Spleen (tissue), 11 donors: ENCODE measurements around the gene NOS1AP. TPM values are rescaled to one million over a fixed set of nuclear protein-coding genes. Genes with fewer than 3 reads are reported as not detected.

Source experiments
- DNase-seq: peaks from one replicate; pipeline ENCODE4 v3.0.0-alpha.2; 2020
- H3K27ac ChIP-seq, 8 donors: fragments of 200-600 bp; sonication (generic) in 7 of 8; 1 replicate in 4 of 8; 2 replicates in 4 of 8; pipeline versions ENCODE4 v1.5.0 to v1.8.0; 2016 to 2021; ENCODE audit warnings: inconsistent platforms in 4 of 8, mild to moderate bottlenecking in 4 of 8, moderate library complexity in 1 of 8
- H3K27me3 ChIP-seq, 7 donors: fragments of 200-600 bp; sonication (generic) in 6 of 7; replicated peaks in 1 of 7; 1 replicate in 4 of 7; 2 replicates in 3 of 7; pipeline versions ENCODE4 v1.5.0 to v1.8.0; 2016 to 2021; ENCODE audit warnings: inconsistent platforms in 3 of 7, mild to moderate bottlenecking in 1 of 7
- H3K36me3 ChIP-seq, 6 donors: fragments of 200-600 bp; sonication (generic) in 5 of 6; 1 replicate in 4 of 6; 2 replicates in 2 of 6; pipeline versions ENCODE4 v1.5.0 to v1.8.0; 2016 to 2021; ENCODE audit warnings: inconsistent platforms in 2 of 6
- H3K4me1 ChIP-seq, 6 donors: fragments of 200-600 bp; sonication (generic) in 5 of 6; 1 replicate in 3 of 6; 2 replicates in 3 of 6; pipeline versions ENCODE4 v1.5.0 to v1.8.0; 2016 to 2021; ENCODE audit warnings: inconsistent platforms in 3 of 6
- H3K4me3 ChIP-seq, 8 donors: fragments of 200-600 bp; sonication (generic) in 7 of 8; 1 replicate in 4 of 8; 2 replicates in 4 of 8; pipeline versions ENCODE4 v1.5.0 to v1.8.0; 2016 to 2021; ENCODE audit warnings: inconsistent platforms in 4 of 8, mild to moderate bottlenecking in 4 of 8, moderate library complexity in 2 of 8
- H3K9me3 ChIP-seq, 8 donors: fragments of 200-600 bp; sonication (generic) in 7 of 8; 1 replicate in 4 of 8; 2 replicates in 4 of 8; pipeline versions ENCODE4 v1.5.0 to v1.8.0; 2016 to 2021; ENCODE audit warnings: inconsistent platforms in 4 of 8
- CTCF ChIP-seq, 11 experiments: fragments of 200-600 bp in 7 of 11; fragments of 450-650 bp in 4 of 11; sonication (generic) in 4 of 11; IDR thresholded peaks in 8 of 11; conservative IDR thresholded peaks in 3 of 11; 1 replicate in 7 of 11; 2 replicates in 4 of 11; pipeline versions ENCODE4 v1.4.0 to v1.8.0; 2016 to 2021; ENCODE audit warnings: antibody characterized with exemption in 11 of 11, inconsistent platforms in 4 of 11, mild to moderate bottlenecking in 1 of 11
- POLR2A ChIP-seq, 3 donors: fragments of 450-650 bp; IDR thresholded peaks; one replicate each; pipeline ENCODE4 v1.5.1; 2017; ENCODE audit warnings: antibody characterized with exemption in 3 of 3, mild to moderate bottlenecking in 1 of 3
- POLR2AphosphoS5 ChIP-seq, 3 donors: sonication (generic); formaldehyde crosslinking; IDR thresholded peaks; one replicate each; pipeline ENCODE4 v1.5.1; 2017; ENCODE audit warnings: antibody characterized with exemption in 3 of 3
- WGBS, 5 donors: extraction: QIAGEN DNeasy Blood & Tissue Kit in 3 of 5; methylation state at CpG; one replicate each; pipeline versions ENCODE4 v1.1.5 to v1.1.7; 2013 to 2018; 5-methylcytosine and 5-hydroxymethylcytosine counted together
- intact Hi-C: fragments of 100-400 bp; cut with DNase I; formaldehyde crosslinking; loops from one replicate; pipeline ENCODE4 v1.15.0; 2023; ENCODE audit warnings: low total_unique reads
- polyA plus RNA-seq, 3 donors: library from polyadenylated mRNA; stranded (reverse); fragments of 200-250 nt; gene quantifications; one replicate each; pipeline ENCODE4 v1.2.1, GENCODE V29; 2013
- total RNA-seq, 7 donors: library from RNA; depleted of rRNA in 3 of 7; stranded (reverse); fragments of >200 nt in 3 of 7; fragmentation: NEBNext Ultra II Directional in 4 of 7; extraction: Animal tissue kit (Norgen Biotek cat#: 25700) in 4 of 7; gene quantifications; one replicate each; pipeline versions ENCODE4 v1.1.0 to v1.2.1, GENCODE V29; 2016 to 2021
- donor health status: healthy with polysubstance abuse.
- donor health status: DM: no; HTN: no; CAD: no; lungs with moderate emphysema.
- donor health status: DM: no; HTN: no; CAD: no.
- donor health status: Bipolar disorder and iron deficiency.
- donor health status: healthy.
- donor health status: DM: no; HTN: no; CAD: no.
- donor health status: DM: yes; HTN: yes; CAD: no.

Gene NOS1AP
- total and polyA plus RNA-seq, 10 donors, result 0.16 to 1.7 (median 0.60) TPM; not detected in 2

GRCh38 chr1:162357681-162358266 is 288.3 kb downstream of the NOS1AP start:
- no peak overlapping the region for H3K27ac ChIP-seq
- no peak for DNase-seq
- H3K36me3 ChIP-seq, result peaks cover 0 to 24% (median 0%) of the 10 kb centered on the region in 6 donors
- H3K4me1 ChIP-seq, result no peaks in the 10 kb centered on the region
- no peak overlapping the region for H3K4me3 ChIP-seq
- intact Hi-C loops, result no loop called here
- peaks cover 0 to 17% (median 0%) of the 10 kb centered on the region in 7 donors for H3K27me3 ChIP-seq
- TF ChIP-seq POLR2A (IDR thresholded peaks at IDR 0.05) (no peak), CTCF (IDR thresholded peaks at IDR 0.05 in 8 of 11, conservative IDR thresholded peaks at IDR 0.05 in 3 of 11) (peak in 6 of 11 experiments; percentile 11 to 46 (median 22))
- H3K9me3 ChIP-seq, result no peaks in the 10 kb centered on the region
- 41 to 59% (median 45%) methylated on average over 4 to 5 of the region's 5 CpGs for WGBS, 5 donors

- Histone ChIP-seq H3K27ac (no peak overlapping the region), H3K9me3 (no peaks in the 10 kb centered on the region), H3K27me3 (peaks cover 0 to 17% (median 0%) of the 10 kb centered on the region in 7 donors), H3K36me3 (peaks cover 0 to 24% (median 0%) of the 10 kb centered on the region in 6 donors), H3K4me1 (no peaks in the 10 kb centered on the region), H3K4me3 (no peak overlapping the region)
- intact Hi-C loops, result no loop called here
- TF ChIP-seq POLR2A (IDR thresholded peaks at IDR 0.05) (no peak), CTCF (IDR thresholded peaks at IDR 0.05 in 8 of 11, conservative IDR thresholded peaks at IDR 0.05 in 3 of 11) (no peak), POLR2AphosphoS5 (IDR thresholded peaks at IDR 0.05) (no peak)
- 56 to 75% (median 64%) methylated on average over 1 of the region's 1 CpG for WGBS, 5 donors
- no peak for DNase-seq
Observed at GRCh38 chr1:162358928-162359327, 289.4 kb downstream of the NOS1AP start.

GRCh38 chr1:162359523-162360236 is 290.2 kb downstream of the NOS1AP start:
- Histone ChIP-seq H3K4me3 (no peak overlapping the region), H3K27me3 (peaks cover 0 to 17% (median 0%) of the 10 kb centered on the region in 7 donors), H3K9me3 (no peaks in the 10 kb centered on the region), H3K27ac (no peak overlapping the region), H3K36me3 (peaks cover 0 to 24% (median 0%) of the 10 kb centered on the region in 6 donors), H3K4me1 (no peaks in the 10 kb centered on the region)
- TF ChIP-seq POLR2AphosphoS5 (IDR thresholded peaks at IDR 0.05), result no peak
- no peak for TF ChIP-seq CTCF (IDR thresholded peaks at IDR 0.05 in 8 of 11, conservative IDR thresholded peaks at IDR 0.05 in 3 of 11)
- no peak for TF ChIP-seq POLR2A (IDR thresholded peaks at IDR 0.05)
- 79 to 92% (median 87%) methylated on average over 10 of the region's 10 CpGs for WGBS, 5 donors
- DNase-seq, result no peak
- intact Hi-C loops, result no loop called here

- Histone ChIP-seq H3K4me3 (no peak overlapping the region), H3K9me3 (no peaks in the 10 kb centered on the region), H3K36me3 (peaks cover 0 to 24% (median 0%) of the 10 kb centered on the region in 6 donors), H3K4me1 (no peaks in the 10 kb centered on the region), H3K27me3 (peaks cover 0 to 17% (median 0%) of the 10 kb centered on the region in 7 donors), H3K27ac (no peak overlapping the region)
- DNase-seq, result no peak
- intact Hi-C loops, result no loop called here
- 92 to 95% (median 93%) methylated on average over 10 of the region's 10 CpGs for WGBS, 5 donors
- TF ChIP-seq POLR2A (IDR thresholded peaks at IDR 0.05), result no peak
- TF ChIP-seq POLR2AphosphoS5 (IDR thresholded peaks at IDR 0.05), result no peak
- TF ChIP-seq CTCF (IDR thresholded peaks at IDR 0.05 in 8 of 11, conservative IDR thresholded peaks at IDR 0.05 in 3 of 11), result no peak
Observed at GRCh38 chr1:162360237-162360873, 290.9 kb downstream of the NOS1AP start.
